ENCODE data around the gene UVRAG.
"Not testable (repeated sequence)": the region's sequence is repeated elsewhere in the genome, so short reads cannot be mapped to it uniquely, and the experiment has no call there.

UVRAG gene

DNA sequence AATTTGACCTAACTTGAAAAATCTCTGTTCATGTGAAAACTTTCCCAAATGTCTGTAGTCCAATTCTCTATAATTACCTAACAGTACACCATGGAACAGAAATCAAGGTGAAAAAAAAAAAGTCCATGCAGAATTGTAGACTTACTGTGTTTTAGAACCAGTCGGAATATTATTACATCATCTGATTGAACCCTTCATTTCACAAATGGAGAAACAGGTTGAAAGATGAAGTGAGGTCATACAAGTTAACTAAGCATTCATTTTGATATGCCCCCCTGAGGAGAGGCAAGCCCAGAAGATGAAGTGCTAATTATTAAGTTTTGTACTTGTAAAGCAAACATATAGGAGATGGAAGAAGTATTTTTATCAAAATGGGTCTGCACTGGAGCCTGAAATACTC, 211.9 kb downstream of the UVRAG start:
- DNase-seq (no peak), ATAC-seq (no peak)

DNA sequence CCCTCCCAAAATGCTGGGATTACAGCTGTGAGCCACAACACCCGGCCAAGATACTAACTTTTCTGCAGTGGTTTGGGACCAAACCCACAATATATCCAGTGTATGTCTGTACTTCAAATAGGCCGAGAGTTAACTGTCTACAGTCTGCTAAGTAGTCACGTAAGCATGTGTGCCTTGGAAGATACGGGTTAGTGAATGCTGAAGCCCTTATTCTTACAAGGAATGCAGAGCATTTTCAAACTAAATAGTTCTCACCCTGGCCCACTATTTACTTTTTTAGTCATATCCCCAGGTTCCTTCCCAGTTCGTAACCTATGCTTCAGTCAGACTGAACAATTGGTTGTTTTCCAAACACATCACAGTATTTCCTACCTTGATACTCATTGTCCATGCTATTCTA, 215.3 kb downstream of the UVRAG start:
- no peak for ATAC-seq
- DNase-seq: no peak

GRCh38 chr11:76030968-76031590, 216.1 kb downstream of the UVRAG start:
- ATAC-seq (no peak), DNase-seq (no peak)

- no peak for DNase-seq
- ATAC-seq: no peak
These were observed 218.7 kb downstream of the UVRAG start for GRCh38 chr11:76033699-76034098.

- DNase-seq: no peak
- ATAC-seq: no peak
These were observed 220.0 kb downstream of the UVRAG start for GRCh38 chr11:76035020-76035419.

GRCh38 chr11:76038608-76039007, 223.6 kb downstream of the UVRAG start:
- DNase-seq (no peak), ATAC-seq (no peak)

GRCh38 chr11:76041208-76041607, 226.2 kb downstream of the UVRAG start:
- no peak for DNase-seq
- no peak for ATAC-seq

DNA sequence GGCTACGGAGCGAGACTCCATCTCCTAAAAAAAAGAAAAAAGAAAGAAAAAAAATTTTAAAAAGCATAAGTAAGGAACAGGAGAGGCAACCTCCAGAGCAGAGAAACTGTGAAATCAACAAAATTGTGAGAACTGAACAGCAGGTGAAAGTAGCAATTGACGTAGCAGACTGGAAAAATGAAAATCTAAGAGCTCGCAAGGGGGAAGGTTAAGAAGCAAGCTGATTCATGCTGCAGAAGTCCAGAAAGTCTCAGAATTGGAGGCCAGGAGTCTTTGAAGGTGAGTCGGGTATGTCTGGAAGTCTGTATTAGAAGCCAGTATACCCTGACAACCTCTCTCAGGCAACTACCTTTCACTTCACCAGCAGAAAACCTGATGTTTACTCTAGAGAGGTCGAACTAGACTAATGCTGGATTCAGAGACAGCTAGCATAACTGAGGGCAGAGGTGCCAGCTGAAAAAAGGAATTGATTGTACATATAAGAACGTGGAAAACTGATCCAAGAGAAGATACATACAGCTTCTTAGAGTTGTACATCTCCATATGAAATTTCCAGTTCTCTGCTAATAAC, 229.8 kb downstream of the UVRAG start:
- DNase-seq: no peak

DNA sequence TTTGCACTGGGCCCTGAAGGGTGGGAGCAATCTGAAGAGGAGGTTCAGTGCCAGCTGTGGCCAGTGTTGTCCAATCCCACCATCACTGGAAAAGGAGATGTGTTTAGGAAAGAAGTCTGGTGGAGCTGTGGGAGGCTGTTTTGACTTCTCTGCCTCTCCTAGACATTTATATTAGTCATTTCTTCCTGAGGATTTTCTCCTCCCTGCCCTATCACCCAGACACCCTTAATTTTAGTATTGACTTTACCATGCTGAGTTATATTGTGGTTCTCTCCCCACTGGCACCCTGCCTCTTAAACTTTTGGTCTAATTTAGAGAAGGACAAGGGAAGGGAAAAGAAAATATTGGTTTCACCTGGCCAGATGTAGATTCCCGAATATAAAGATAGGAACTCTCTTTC, 232.2 kb downstream of the UVRAG start:
- ATAC-seq (no peak), DNase-seq (no peak)

More for the DNA sequence above, 229.8 kb downstream of the UVRAG start:
- ATAC-seq: no peak

DNA sequence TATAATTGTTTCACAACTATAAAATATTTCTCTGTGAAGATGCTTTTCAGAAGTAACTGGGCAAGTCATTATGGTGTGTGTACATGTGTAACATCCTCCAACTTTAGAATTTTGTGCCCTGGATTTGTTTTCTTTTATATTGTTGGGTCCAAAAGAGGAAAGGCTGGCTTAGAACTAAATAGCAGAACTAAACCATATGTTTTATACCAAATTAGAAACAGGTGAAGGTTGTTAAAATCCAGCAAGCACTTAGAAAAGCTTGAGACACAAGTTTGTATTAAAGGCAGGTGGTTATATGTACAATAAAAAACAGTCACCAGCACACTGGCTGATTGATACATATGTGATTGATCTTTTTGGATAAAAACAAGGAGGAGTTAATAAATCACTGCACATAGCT, 232.8 kb downstream of the UVRAG start:
- no peak for DNase-seq
- no peak for ATAC-seq

DNA sequence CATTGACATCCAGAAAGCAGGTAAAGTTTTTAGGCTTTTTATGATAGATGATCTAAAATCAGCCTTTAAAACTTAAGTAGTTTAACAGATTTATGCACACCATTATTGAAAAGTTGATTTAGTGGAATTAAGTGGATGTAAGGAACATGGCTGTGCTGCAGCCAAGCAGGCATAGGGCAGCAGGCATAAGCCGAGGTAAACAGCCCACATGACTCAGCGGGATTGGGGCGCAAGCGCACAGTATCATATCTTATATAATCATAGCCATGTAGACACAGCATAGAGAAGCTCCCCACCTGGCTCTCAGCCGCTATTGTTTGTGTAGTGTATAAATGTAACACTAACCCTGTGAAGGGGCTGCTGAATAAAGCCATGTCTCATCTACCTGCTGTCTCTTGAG, 233.8 kb downstream of the UVRAG start:
- DNase-seq (peak; percentile 7), ATAC-seq (no peak)

DNA sequence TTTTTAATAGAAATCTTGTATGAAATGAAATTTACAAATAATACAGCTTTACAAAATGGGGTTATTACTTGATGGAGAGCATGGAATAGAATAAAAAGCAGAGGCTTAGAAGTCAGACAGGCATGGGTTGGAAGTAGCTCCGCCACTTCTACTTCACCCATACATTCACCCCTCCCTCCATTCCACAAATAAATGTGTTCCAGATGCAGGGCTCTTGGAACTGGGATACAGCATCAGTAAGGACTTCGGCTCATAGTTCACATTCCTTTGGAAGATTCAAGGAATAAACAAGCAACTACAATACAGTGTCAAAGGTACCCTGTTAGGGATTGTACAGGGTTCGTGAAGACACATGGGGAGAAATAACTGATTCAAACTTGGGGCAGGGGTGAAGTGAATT, 234.5 kb downstream of the UVRAG start:
- ATAC-seq (no peak), DNase-seq (no peak)

- ATAC-seq: no peak
- no peak for DNase-seq
These were observed 236.9 kb downstream of the UVRAG start for GRCh38 chr11:76051937-76052336.

- ATAC-seq (no peak), DNase-seq (no peak)
These were observed 239.3 kb downstream of the UVRAG start for GRCh38 chr11:76054330-76054729.

DNA sequence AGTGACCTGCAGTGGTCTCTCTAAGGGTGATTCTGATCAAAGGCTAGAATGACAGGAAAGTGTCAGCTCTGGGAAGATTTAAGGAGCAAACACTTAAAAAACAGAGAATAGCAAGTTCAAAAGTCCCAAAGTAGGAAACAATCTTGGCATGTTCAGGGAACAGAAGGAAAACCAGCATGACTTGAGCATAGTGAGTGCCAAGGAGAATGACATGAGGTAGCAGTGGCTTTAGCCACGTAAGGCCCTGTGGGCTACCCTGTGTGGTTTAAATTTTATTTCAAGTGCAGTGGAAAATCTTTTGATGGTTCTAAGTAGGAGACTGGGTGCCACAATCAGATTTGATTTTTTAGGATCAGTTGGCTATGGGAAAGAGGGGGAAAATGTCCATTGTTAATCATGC, 241.9 kb downstream of the UVRAG start:
- ATAC-seq: no peak
- DNase-seq: no peak

DNA sequence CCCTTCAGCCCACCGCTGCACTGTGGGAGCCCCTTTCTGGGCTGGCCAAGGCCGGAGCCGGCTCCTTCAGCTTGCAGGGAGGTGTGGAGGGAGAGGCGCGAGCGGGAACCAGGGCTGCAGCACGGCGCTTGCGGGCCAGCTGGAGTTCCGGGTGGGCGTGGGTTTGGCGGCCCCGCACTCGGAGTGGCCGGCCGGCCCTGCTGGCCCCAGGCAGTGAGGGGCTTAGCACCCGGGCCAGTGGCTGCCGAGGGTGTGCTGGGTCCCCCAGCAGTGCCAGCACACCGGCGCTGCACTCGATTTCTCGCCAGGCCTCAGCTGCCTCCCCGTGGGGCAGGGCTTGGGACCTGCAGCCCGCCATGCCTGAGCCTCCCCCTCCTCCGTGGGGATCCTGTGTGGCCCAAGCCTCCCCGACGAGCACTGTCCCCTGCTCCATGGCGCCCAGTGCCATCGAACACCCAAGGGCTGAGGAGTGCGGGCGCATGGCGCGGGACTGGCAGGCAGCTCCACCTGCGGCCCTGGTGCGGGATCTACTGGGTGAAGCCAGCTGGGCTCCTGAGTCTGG, 245.5 kb downstream of the UVRAG start:
- not testable (repeated sequence) for DNase-seq, ATAC-seq

- no peak for ATAC-seq
These were observed 247.7 kb downstream of the UVRAG start for GRCh38 chr11:76062733-76063132.

DNA sequence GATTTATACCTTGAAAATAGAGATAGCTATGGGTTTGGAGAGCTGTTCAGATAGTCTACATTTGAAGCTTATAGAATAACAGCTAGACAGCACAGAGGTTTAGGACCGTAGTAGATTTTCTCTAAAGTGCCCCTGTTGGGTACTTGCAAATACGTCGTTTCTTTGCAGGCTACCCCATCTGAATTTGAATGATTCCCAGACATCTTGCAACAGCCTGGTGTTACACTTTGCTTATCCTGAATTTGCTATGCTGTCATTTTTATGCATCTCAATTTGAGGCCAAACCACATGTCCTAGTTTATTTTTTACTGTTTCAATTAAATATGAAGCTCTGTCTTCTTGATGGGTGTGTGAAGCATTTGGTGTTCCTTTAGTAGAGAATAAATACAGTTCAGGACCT, 249.2 kb downstream of the UVRAG start:
- DNase-seq: no peak
- no peak for ATAC-seq

More at GRCh38 chr11:76062733-76063132, 247.7 kb downstream of the UVRAG start:
- DNase-seq: no peak

DNA sequence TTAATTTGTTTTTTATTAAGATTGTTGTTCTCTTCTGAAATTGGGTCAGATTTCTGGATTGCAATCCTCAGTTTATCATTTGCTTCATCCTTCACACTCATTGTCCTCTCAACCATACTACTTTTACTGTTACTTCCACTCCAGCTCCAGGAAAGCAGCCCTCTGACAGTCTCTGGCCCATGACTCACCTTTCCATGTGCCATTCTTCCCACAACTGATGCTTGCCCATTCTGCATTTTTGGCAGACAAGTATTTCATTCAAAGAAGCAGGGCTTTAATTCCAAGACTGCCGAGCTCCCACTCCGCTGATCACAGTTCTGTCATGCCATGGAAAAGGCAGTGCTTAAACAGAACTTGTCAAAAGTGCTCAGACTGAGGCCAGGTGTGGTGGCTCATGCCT, 252.1 kb downstream of the UVRAG start:
- DNase-seq (no peak), ATAC-seq (no peak)

DNA sequence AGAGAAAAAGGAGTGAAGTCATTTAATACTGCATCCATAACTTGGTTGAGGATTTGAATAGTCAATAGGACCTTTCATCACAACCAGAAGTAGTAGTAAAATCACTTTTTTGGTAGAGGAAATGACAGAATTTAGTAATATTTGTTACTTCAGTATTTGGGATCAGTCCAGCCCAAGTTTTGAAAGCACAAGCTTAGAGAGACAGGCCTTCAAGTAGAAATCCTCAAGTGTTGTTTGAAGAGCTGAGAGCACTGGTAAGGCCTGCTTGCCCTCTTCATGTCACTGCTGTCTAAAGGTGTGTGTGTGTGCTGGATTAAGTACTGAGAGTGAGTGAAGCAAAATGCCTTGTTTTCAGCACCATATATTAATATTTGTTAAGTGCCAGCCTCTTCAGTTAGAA, 254.0 kb downstream of the UVRAG start:
- ATAC-seq: no peak

GRCh38 chr11:76071090-76071489, 256.1 kb downstream of the UVRAG start:
- DNase-seq: no peak
- ATAC-seq: no peak

More for the DNA sequence above, 254.0 kb downstream of the UVRAG start:
- no peak for DNase-seq

- DNase-seq (no peak), ATAC-seq (no peak)
These were observed 258.7 kb downstream of the UVRAG start for GRCh38 chr11:76073724-76074123.

GRCh38 chr11:76074148-76075095, 259.4 kb downstream of the UVRAG start:
- DNase-seq (no peak), ATAC-seq (no peak)

Data from stimulated activated naive CD8-positive, alpha-beta T cell treated with anti-CD3 and anti-CD28 coated beads, Interleukin-15, Interleukin-2, amounts not matched to agents 100 U/mL and 50 U/mL, for 24 hours (primary cell).